Endothelial cell of hepatic sinusoid (primary cell): ENCODE data around the gene LGALS16.
"Not testable (repeated sequence)": the region's sequence is repeated elsewhere in the genome, so short reads cannot be mapped to it uniquely, and the experiment has no call there.

Source experiments
- in situ Hi-C: cut with HindIII; loops from 2 replicates; pipeline ENCODE4 v1.10.0; 2017; ENCODE audit warnings: low sequenced_read_pairs

Gene LGALS16

GRCh38 chr19:39655613-39656012 lies at the start of gene LGALS16:
TSS of gene LGALS16 (plus strand) at chr19:39655913. CDS start at chr19:39655962, 49 bp downstream.
- in situ Hi-C loops: no loop called here

GRCh38 chr19:39607021-39607420 lies 48.7 kb upstream of the LGALS16 start:
- in situ Hi-C loops: no loop called here

DNA sequence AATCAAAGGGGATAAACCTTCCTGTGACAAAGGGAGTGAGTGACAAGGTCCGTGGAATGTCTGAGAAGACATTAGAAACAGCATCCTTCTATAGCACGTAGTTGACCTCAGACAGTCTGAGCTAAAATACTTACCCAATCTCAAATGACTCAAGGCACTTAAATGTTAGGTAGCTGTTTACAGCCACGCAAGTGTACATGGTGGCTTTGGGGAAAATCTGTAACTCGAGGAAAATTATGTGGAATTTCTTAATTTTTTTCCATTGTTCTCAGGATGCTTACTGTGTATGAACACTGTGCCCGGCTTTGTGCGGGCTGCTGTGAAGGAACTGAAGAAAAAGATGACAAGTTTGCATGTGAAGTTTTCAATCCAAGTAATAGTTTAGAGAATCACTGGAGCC lies 48.2 kb upstream of the LGALS16 start:
- in situ Hi-C loops: no loop called here

- in situ Hi-C loops: loop anchor here (5.0 kb wide), 1 partner anchor 69 kb away; no protein-coding TSS in a partner anchor
Measured at GRCh38 chr19:39613597-39613996, 42.1 kb upstream of the LGALS16 start.

- in situ Hi-C loops: no loop called here
Measured at GRCh38 chr19:39617745-39618144, 38.0 kb upstream of the LGALS16 start.

DNA sequence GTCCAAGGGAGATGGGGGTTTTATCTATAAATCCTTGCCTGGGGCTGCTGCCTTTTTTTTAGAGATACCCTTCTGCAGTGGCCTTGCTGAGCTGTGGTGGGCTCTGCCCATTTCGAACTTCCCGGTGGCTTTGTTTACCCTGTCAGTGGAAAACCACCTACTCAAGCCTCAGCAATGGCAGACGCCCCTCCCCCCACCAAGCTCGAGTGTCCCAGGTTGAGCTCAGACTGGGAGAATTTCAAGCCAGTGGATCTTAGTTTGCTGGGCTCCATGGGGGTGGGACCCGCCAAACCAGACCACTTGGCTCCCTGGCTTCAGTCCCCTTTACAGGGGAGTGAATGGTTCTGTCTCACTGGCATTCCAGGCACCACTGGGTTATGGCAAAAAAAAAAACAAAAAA lies 31.8 kb upstream of the LGALS16 start:
- in situ Hi-C loops: no loop called here

DNA sequence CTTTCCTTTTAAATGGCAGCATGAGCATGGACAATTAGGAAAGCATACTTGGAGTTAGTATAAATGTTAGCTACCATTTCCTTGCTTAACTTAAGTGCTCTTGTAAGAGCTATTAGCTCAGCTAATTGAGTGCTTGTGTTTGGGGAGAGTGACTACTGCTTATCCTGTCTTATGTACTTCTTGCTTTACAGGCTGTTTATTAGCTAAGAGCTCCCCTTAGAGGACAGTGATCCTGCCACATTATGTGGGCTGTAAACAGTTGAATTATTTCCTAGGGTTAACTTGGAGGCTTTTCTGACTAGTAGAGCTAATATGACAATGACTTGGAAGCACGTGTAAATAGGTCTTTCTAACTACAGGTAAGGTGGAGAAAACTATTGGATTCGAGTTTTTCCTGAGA lies 28.1 kb upstream of the LGALS16 start:
- in situ Hi-C loops: not testable (repeated sequence)

DNA sequence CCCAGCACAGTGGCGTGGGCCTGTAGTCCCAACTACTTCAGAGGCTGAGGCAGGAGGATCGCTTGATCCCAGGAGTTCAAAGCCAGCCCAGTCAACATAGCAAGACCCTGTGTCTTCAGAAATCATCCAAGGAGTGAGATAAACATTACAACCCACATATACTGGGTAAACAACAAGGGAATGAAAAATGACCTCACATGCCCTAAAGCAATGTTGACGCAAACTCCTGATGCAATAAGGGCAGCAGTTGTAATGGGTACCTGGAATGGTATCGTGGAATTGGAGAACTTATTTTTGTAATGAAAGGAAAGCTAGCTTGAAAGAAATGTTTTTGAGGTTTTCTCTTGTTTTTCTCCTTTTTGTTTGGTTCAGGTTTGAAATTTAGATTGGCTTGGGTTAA lies 24.5 kb upstream of the LGALS16 start:
- in situ Hi-C loops: no loop called here

GRCh38 chr19:39631626-39632025 lies 24.1 kb upstream of the LGALS16 start:
- in situ Hi-C loops: no loop called here

- in situ Hi-C loops: no loop called here
Measured at GRCh38 chr19:39637891-39638290, 17.8 kb upstream of the LGALS16 start.

DNA sequence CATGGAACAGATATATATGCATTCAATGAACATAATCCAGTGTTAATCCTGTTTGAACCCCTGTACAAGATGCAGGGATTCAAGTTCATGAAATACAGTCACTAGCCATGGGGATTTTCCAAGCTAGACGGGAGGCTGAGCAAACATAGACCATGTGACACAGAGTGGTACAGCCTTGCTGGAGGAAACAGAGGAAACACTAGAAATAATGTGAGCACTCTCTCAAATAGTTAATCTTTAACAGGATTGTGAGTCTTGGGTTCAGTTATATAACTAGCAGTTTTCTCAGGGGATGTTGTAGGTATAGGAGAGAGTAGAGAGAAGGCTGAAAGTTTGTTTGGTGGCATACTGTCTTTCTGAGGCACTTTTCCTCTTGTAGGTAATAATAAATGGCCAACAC lies 13.9 kb upstream of the LGALS16 start:
- in situ Hi-C loops: no loop called here

GRCh38 chr19:39643591-39643990 lies 12.1 kb upstream of the LGALS16 start:
- in situ Hi-C loops: no loop called here

DNA sequence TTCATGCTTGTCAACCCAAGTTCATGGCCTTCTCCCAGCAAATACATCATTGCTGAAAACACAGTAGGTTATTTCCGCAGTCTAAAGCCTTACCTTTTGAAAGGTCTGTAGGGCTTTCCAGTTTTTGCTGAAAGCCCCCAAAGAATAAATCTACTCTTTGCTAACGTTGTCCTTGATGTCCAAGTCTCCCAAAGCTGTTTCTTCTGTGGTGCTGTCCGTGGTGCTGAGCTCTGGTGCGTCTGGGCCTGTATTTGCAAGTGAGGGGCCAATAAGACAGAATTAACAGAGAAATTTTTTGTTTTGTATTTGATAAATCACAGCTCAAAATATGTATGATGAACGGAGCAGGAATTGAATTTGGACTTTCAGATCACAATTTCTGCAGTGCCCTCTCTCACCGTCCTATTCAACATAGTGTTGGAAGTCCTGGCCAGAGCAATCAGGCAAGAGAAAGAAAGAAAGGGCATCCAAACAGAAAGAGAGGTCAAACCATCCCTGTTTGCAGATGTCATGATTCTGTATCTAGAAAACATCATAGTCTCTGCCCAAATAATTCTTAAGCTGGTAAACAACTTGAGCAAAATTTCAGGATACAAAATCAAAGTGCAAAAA lies 9.8 kb upstream of the LGALS16 start:
- in situ Hi-C loops: no loop called here

DNA sequence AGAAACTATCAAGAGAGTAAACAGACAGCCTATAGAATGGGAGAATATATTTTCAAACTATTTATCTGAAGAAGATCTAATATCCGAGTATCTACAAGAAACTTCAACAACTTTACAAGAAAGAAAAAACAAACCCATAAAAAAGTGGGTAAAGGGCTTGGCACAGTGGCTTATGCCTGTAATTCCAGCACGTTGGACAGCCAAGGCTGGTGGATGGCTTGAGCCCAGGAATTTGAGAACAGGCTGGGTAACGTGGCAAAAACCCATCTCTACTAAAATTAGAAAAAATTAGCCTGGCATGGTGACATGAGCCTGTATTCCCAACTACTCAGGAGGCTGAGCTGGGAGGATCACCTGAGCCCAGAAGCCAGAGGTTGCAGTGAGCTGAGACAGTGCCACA lies 7.8 kb upstream of the LGALS16 start:
- in situ Hi-C loops: no loop called here

DNA sequence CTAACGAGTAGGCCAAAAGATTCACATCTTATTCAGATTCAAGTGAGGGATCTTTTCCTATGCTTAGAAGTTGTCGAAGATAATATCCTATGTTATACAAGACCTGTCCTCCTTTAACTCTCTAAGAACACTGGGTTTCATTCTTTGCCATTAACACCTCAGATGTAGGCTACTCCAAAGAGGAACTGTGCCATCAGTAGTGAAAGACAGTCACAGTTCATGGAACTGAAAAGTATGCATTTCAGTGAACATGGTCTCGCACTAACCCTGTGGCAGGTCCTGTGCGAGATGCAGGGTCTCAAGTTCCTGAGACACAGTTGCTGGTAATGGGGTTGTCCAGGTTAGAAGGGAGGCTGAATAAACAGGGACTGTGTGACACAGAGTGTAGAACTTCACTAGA lies 4.1 kb downstream of the LGALS16 start:
- in situ Hi-C loops: no loop called here

DNA sequence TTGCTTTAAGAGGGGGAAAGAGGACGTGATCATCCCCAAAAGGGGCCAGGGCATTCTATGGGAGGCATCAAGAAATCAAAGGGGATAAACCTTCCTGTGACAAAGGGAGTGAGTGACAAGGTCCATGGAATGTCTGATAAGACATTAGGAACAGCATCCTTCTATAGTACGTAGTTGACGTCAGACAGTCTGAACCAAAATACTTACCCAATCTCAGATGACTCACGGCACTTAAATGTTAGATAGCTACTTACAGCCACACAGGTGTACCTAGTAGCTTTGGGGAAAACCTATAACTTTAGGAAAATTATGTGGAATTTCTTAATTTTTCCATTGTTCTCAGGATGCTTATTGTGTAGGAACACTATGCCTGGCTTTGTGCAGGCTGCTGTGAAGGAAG lies 4.9 kb downstream of the LGALS16 start:
- in situ Hi-C loops: no loop called here

- in situ Hi-C loops: no loop called here
Measured at GRCh38 chr19:39661565-39661964, 5.9 kb downstream of the LGALS16 start.

- in situ Hi-C loops: not testable (repeated sequence)
Measured at GRCh38 chr19:39669860-39670259, 14.1 kb downstream of the LGALS16 start.

- in situ Hi-C loops: no loop called here
Measured at GRCh38 chr19:39670998-39671397, 15.3 kb downstream of the LGALS16 start.

DNA sequence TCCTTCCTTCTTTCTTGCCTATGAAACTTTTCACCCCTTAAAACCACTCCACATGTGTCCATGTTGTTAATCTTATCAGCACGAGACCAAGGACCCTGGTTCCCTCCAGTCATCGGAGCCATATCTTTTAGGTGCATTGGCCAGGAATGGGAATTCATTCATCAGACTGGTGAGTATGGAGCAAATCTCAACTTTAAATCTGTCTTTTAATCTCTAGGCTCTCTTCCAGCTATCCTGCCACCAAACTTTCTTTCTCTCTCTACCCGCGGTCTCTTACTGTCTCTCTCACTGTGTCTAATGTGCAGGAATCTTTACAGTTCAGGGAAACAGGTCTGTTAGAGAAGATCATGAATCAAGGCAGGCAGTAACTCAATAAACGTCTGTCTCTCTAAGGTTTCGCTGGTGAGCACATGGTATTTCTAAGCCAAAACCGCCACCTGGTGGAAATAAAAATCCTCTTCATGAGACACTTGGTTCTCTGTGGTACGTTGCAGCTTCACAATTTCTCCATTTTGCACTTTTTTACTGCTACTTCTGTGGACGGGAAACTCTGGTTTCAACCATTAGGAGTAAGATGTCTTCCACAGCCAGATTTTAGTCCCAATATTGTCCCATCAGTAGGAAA lies 16.1 kb downstream of the LGALS16 start:
- in situ Hi-C loops: no loop called here

DNA sequence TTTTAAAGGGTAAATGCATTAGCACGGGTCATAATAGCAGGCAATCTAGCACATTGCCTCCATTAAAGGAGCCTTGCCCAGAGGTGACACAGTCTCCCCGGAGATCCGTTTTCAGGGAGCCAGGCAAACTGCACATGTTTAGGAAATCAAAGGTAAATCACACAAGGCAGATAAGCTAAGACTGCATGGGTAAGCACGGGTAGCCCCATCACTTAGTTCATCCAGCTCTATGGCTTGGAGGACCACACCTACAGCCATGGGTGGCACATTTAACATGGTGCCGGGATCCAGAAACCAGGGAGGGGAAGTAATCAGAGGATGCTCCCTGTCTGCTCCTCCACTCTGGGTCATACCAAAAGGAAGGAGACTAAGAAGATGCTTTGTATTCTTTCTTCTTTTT lies 16.8 kb downstream of the LGALS16 start:
- in situ Hi-C loops: no loop called here

GRCh38 chr19:39673862-39674261 lies 18.1 kb downstream of the LGALS16 start:
- in situ Hi-C loops: not testable (repeated sequence)

- in situ Hi-C loops: no loop called here
Measured at GRCh38 chr19:39676004-39676403, 20.3 kb downstream of the LGALS16 start.
